PFSK-1 (cell line): ENCODE data around the gene GEMIN7.

Experiments
- FOXP2 ChIP-seq: optimal IDR thresholded peaks from 2 replicates; pipeline ENCODE3; 2011; ENCODE audit warnings: borderline replicate concordance, control low read depth, inconsistent platforms; ENCODE audit not compliant: insufficient read depth; ENCODE audit errors: extremely low read length, extremely low read depth
- POLR2AphosphoS5 ChIP-seq: IDR thresholded peaks from 2 replicates; pipeline ENCODE4 v1.6.1; 2012; ENCODE audit warnings: low read depth, mild to moderate bottlenecking, control low read depth, low read length, moderate library complexity
- REST ChIP-seq, 2 experiments: IDR thresholded peaks; 2 replicates each; pipeline versions ENCODE4 v1.6.1 to v1.8.0; 2011 to 2012; ENCODE audit warnings: low read depth in 2 of 2, low read length in 2 of 2, control low read depth in 1 of 2, inconsistent platforms in 1 of 2, mild to moderate bottlenecking in 1 of 2, moderate library complexity in 1 of 2; ENCODE audit not compliant: insufficient read depth in 1 of 2
- SIN3A ChIP-seq: IDR thresholded peaks from 2 replicates; pipeline ENCODE4 v1.6.1; 2012; ENCODE audit warnings: mild to moderate bottlenecking, low read length, moderate library complexity, borderline replicate concordance; ENCODE audit not compliant: insufficient read depth
- TAF1 ChIP-seq: IDR thresholded peaks from 2 replicates; pipeline ENCODE4 v1.6.1; 2012; ENCODE audit warnings: low read length, control low read depth, borderline replicate concordance; ENCODE audit not compliant: insufficient read depth

Gene GEMIN7

GRCh38 chr19:45124021-45124420 lies 45.0 kb downstream of the GEMIN7 start:
- no peak for TF ChIP-seq POLR2AphosphoS5
- TF ChIP-seq FOXP2 = no peak
- no peak for TF ChIP-seq TAF1
- TF ChIP-seq SIN3A = no peak
- TF ChIP-seq REST (IDR thresholded peaks at IDR 0.05; ENCODE audit: insufficient read depth in 1 of 2, low read depth in 2 of 2, low read length in 2 of 2) = no peak

GRCh38 chr19:45125360-45125759 lies 46.3 kb downstream of the GEMIN7 start:
- TF ChIP-seq SIN3A = no peak
- TF ChIP-seq FOXP2 = no peak
- TF ChIP-seq TAF1 = no peak
- TF ChIP-seq POLR2AphosphoS5 = no peak
- no peak for TF ChIP-seq REST (IDR thresholded peaks at IDR 0.05; ENCODE audit: insufficient read depth in 1 of 2, low read depth in 2 of 2, low read length in 2 of 2)

GRCh38 chr19:45125975-45126493 lies 47.0 kb downstream of the GEMIN7 start:
- TF ChIP-seq SIN3A (no peak), POLR2AphosphoS5 (no peak), FOXP2 (no peak), TAF1 (no peak), REST (IDR thresholded peaks at IDR 0.05; ENCODE audit: insufficient read depth in 1 of 2, low read depth in 2 of 2, low read length in 2 of 2) (no peak)

GRCh38 chr19:45126654-45127053 lies 47.6 kb downstream of the GEMIN7 start:
- TF ChIP-seq SIN3A (no peak), POLR2AphosphoS5 (no peak), TAF1 (no peak), FOXP2 (no peak), REST (IDR thresholded peaks at IDR 0.05; ENCODE audit: insufficient read depth in 1 of 2, low read depth in 2 of 2, low read length in 2 of 2) (no peak)

- TF ChIP-seq FOXP2 (no peak), TAF1 (no peak)
Observed at GRCh38 chr19:45128146-45128545, 49.1 kb downstream of the GEMIN7 start.
